Spleen (tissue), 11 donors: ENCODE measurements around the gene BLM. TPM values are rescaled to one million over a fixed set of nuclear protein-coding genes. Genes with fewer than 3 reads are reported as not detected.
"Not testable (repeated sequence)": the region's sequence is repeated elsewhere in the genome, so short reads cannot be mapped to it uniquely, and the experiment has no call there.

ENCODE experiments used
- DNase-seq: peaks from one replicate; pipeline ENCODE4 v3.0.0-alpha.2; 2020
- H3K27ac ChIP-seq, 8 donors: fragments of 200-600 bp; sonication (generic) in 7 of 8; 1 replicate in 4 of 8; 2 replicates in 4 of 8; pipeline versions ENCODE4 v1.5.0 to v1.8.0; 2016 to 2021; ENCODE audit warnings: inconsistent platforms in 4 of 8, mild to moderate bottlenecking in 4 of 8, moderate library complexity in 1 of 8
- H3K27me3 ChIP-seq, 7 donors: fragments of 200-600 bp; sonication (generic) in 6 of 7; replicated peaks in 1 of 7; 1 replicate in 4 of 7; 2 replicates in 3 of 7; pipeline versions ENCODE4 v1.5.0 to v1.8.0; 2016 to 2021; ENCODE audit warnings: inconsistent platforms in 3 of 7, mild to moderate bottlenecking in 1 of 7
- H3K36me3 ChIP-seq, 6 donors: fragments of 200-600 bp; sonication (generic) in 5 of 6; 1 replicate in 4 of 6; 2 replicates in 2 of 6; pipeline versions ENCODE4 v1.5.0 to v1.8.0; 2016 to 2021; ENCODE audit warnings: inconsistent platforms in 2 of 6
- H3K4me1 ChIP-seq, 6 donors: fragments of 200-600 bp; sonication (generic) in 5 of 6; 1 replicate in 3 of 6; 2 replicates in 3 of 6; pipeline versions ENCODE4 v1.5.0 to v1.8.0; 2016 to 2021; ENCODE audit warnings: inconsistent platforms in 3 of 6
- H3K4me3 ChIP-seq, 8 donors: fragments of 200-600 bp; sonication (generic) in 7 of 8; 1 replicate in 4 of 8; 2 replicates in 4 of 8; pipeline versions ENCODE4 v1.5.0 to v1.8.0; 2016 to 2021; ENCODE audit warnings: inconsistent platforms in 4 of 8, mild to moderate bottlenecking in 4 of 8, moderate library complexity in 2 of 8
- H3K9me3 ChIP-seq, 8 donors: fragments of 200-600 bp; sonication (generic) in 7 of 8; 1 replicate in 4 of 8; 2 replicates in 4 of 8; pipeline versions ENCODE4 v1.5.0 to v1.8.0; 2016 to 2021; ENCODE audit warnings: inconsistent platforms in 4 of 8
- CTCF ChIP-seq, 11 experiments: fragments of 200-600 bp in 7 of 11; fragments of 450-650 bp in 4 of 11; sonication (generic) in 4 of 11; IDR thresholded peaks in 8 of 11; conservative IDR thresholded peaks in 3 of 11; 1 replicate in 7 of 11; 2 replicates in 4 of 11; pipeline versions ENCODE4 v1.4.0 to v1.8.0; 2016 to 2021; ENCODE audit warnings: antibody characterized with exemption in 11 of 11, inconsistent platforms in 4 of 11, mild to moderate bottlenecking in 1 of 11
- POLR2A ChIP-seq, 3 donors: fragments of 450-650 bp; IDR thresholded peaks; one replicate each; pipeline ENCODE4 v1.5.1; 2017; ENCODE audit warnings: antibody characterized with exemption in 3 of 3, mild to moderate bottlenecking in 1 of 3
- POLR2AphosphoS5 ChIP-seq, 3 donors: sonication (generic); formaldehyde crosslinking; IDR thresholded peaks; one replicate each; pipeline ENCODE4 v1.5.1; 2017; ENCODE audit warnings: antibody characterized with exemption in 3 of 3
- WGBS, 5 donors: extraction: QIAGEN DNeasy Blood & Tissue Kit in 3 of 5; methylation state at CpG; one replicate each; pipeline versions ENCODE4 v1.1.5 to v1.1.7; 2013 to 2018; 5-methylcytosine and 5-hydroxymethylcytosine counted together
- intact Hi-C: fragments of 100-400 bp; cut with DNase I; formaldehyde crosslinking; loops from one replicate; pipeline ENCODE4 v1.15.0; 2023; ENCODE audit warnings: low total_unique reads
- polyA plus RNA-seq, 3 donors: library from polyadenylated mRNA; stranded (reverse); fragments of 200-250 nt; gene quantifications; one replicate each; pipeline ENCODE4 v1.2.1, GENCODE V29; 2013
- total RNA-seq, 7 donors: library from RNA; depleted of rRNA in 3 of 7; stranded (reverse); fragments of >200 nt in 3 of 7; fragmentation: NEBNext Ultra II Directional in 4 of 7; extraction: Animal tissue kit (Norgen Biotek cat#: 25700) in 4 of 7; gene quantifications; one replicate each; pipeline versions ENCODE4 v1.1.0 to v1.2.1, GENCODE V29; 2016 to 2021
- donor health status: healthy with polysubstance abuse.
- donor health status: DM: no; HTN: no; CAD: no; lungs with moderate emphysema.
- donor health status: DM: no; HTN: no; CAD: no.
- donor health status: Bipolar disorder and iron deficiency.
- donor health status: healthy.
- donor health status: DM: no; HTN: no; CAD: no.
- donor health status: DM: yes; HTN: yes; CAD: no.

Gene BLM
- total and polyA plus RNA-seq, 10 donors, result 5.8 to 12.0 (median 7.3) TPM

GRCh38 chr15:90844696-90845095 is 127.5 kb downstream of the BLM start:
- no peak for DNase-seq
- H3K27ac ChIP-seq, result peak overlapping the region in 7 of 8 donors; percentile 63 to 91 (median 78)

GRCh38 chr15:90845201-90845949 is 128.2 kb downstream of the BLM start:
- DNase-seq, result peak; percentile 81
- H3K27ac ChIP-seq, result peak overlapping the region in 7 of 8 donors; percentile 63 to 91 (median 78)
- no peaks in the 10 kb centered on the region for H3K9me3 ChIP-seq
- peak overlapping the region in 1 of 8 donors; percentile 24 for H3K4me3 ChIP-seq
- H3K4me1 ChIP-seq, result peaks cover 0 to 25% (median 14%) of the 10 kb centered on the region in 6 donors
- 56 to 89% (median 64%) methylated on average over 5 to 9 of the region's 9 CpGs for WGBS, 5 donors
- TF ChIP-seq POLR2AphosphoS5 (IDR thresholded peaks at IDR 0.05) (peak in 1 of 3 donors; percentile 60), POLR2A (IDR thresholded peaks at IDR 0.05) (no peak)
- H3K36me3 ChIP-seq, result no peaks in the 10 kb centered on the region
- no peaks in the 10 kb centered on the region for H3K27me3 ChIP-seq
- intact Hi-C loops, result no loop called here

More at GRCh38 chr15:90844696-90845095, 127.5 kb downstream of the BLM start:
- H3K4me1 ChIP-seq, result peaks cover 0 to 31% (median 21%) of the 10 kb centered on the region in 6 donors
- H3K27me3 ChIP-seq, result no peaks in the 10 kb centered on the region
- no peak for TF ChIP-seq POLR2A (IDR thresholded peaks at IDR 0.05)
- TF ChIP-seq CTCF (IDR thresholded peaks at IDR 0.05 in 8 of 11, conservative IDR thresholded peaks at IDR 0.05 in 3 of 11), result no peak
- TF ChIP-seq POLR2AphosphoS5 (IDR thresholded peaks at IDR 0.05), result no peak
- no peaks in the 10 kb centered on the region for H3K36me3 ChIP-seq
- H3K4me3 ChIP-seq, result no peak overlapping the region
- intact Hi-C loops, result no loop called here
- whole genome bisulfite sequencing, 5 donors, result 50 to 74% (median 53%) methylated on average over 5 of the region's 5 CpGs
- no peaks in the 10 kb centered on the region for H3K9me3 ChIP-seq

- DNase-seq, H3K4me3 ChIP-seq, H3K27ac ChIP-seq, H3K27me3 ChIP-seq, H3K36me3 ChIP-seq, intact Hi-C loops, H3K9me3 ChIP-seq: not testable (repeated sequence)
- 91 to 100% (median 100%) methylated on average over 1 of the region's 1 CpG for WGBS, 5 donors
- H3K4me1 ChIP-seq, result peaks cover 9 to 53% (median 37%) of the 10 kb centered on the region in 6 donors
Measured at GRCh38 chr15:90849424-90849823, 132.3 kb downstream of the BLM start.

GRCh38 chr15:90851114-90851513 is 134.0 kb downstream of the BLM start:
- no peaks in the 10 kb centered on the region for H3K36me3 ChIP-seq
- H3K9me3 ChIP-seq, result no peaks in the 10 kb centered on the region
- DNase-seq, result no peak
- no peak for TF ChIP-seq POLR2AphosphoS5 (IDR thresholded peaks at IDR 0.05)
- H3K4me3 ChIP-seq, result no peak overlapping the region
- peaks cover 9 to 55% (median 36%) of the 10 kb centered on the region in 6 donors for H3K4me1 ChIP-seq
- intact Hi-C loops, result no loop called here
- no peak overlapping the region for H3K27ac ChIP-seq
- WGBS, 5 donors, result 58 to 69% (median 67%) methylated on average over 6 of the region's 6 CpGs
- H3K27me3 ChIP-seq, result no peaks in the 10 kb centered on the region

GRCh38 chr15:90851940-90852339 is 134.8 kb downstream of the BLM start:
- WGBS, 5 donors, result 73 to 83% (median 78%) methylated on average over 5 of the region's 5 CpGs
- Histone ChIP-seq H3K9me3 (no peaks in the 10 kb centered on the region), H3K27ac (peak overlapping the region in 2 of 8 donors; percentile 28 to 29), H3K4me3 (no peak overlapping the region), H3K4me1 (peaks cover 14 to 63% (median 44%) of the 10 kb centered on the region in 6 donors), H3K27me3 (no peaks in the 10 kb centered on the region), H3K36me3 (no peaks in the 10 kb centered on the region)
- no peak for TF ChIP-seq CTCF (IDR thresholded peaks at IDR 0.05 in 8 of 11, conservative IDR thresholded peaks at IDR 0.05 in 3 of 11)
- TF ChIP-seq POLR2A (IDR thresholded peaks at IDR 0.05), result no peak
- no peak for TF ChIP-seq POLR2AphosphoS5 (IDR thresholded peaks at IDR 0.05)
- intact Hi-C loops, result no loop called here
- DNase-seq, result no peak
